ENCODE data around the gene DUOX1. TPM values are rescaled to one million over a fixed set of nuclear protein-coding genes. Genes with fewer than 3 reads are reported as not detected.

Gene DUOX1
- total RNA-seq, 2 donors from 2014 or later = 0.45 to 0.96 TPM

- Histone ChIP-seq H3K9ac (ENCODE audit: low read depth in 2 of 2, low read length in 2 of 2) (no peak overlapping the region), H3K9me3 (no peaks in the 10 kb centered on the region), H3K27ac (no peak overlapping the region), H3K4me1 (no peaks in the 10 kb centered on the region), H3K4me3 (no peak overlapping the region), H3K27me3 (no peaks in the 10 kb centered on the region), H3K36me3 (no peaks in the 10 kb centered on the region)
- intact Hi-C loops (cut with DNase I) = no loop called here
- no peak for DNase-seq
- TF ChIP-seq, protein P1, sequence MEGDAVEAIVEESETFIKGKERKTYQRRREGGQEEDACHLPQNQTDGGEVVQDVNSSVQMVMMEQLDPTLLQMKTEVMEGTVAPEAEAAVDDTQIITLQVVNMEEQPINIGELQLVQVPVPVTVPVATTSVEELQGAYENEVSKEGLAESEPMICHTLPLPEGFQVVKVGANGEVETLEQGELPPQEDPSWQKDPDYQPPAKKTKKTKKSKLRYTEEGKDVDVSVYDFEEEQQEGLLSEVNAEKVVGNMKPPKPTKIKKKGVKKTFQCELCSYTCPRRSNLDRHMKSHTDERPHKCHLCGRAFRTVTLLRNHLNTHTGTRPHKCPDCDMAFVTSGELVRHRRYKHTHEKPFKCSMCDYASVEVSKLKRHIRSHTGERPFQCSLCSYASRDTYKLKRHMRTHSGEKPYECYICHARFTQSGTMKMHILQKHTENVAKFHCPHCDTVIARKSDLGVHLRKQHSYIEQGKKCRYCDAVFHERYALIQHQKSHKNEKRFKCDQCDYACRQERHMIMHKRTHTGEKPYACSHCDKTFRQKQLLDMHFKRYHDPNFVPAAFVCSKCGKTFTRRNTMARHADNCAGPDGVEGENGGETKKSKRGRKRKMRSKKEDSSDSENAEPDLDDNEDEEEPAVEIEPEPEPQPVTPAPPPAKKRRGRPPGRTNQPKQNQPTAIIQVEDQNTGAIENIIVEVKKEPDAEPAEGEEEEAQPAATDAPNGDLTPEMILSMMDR (IDR thresholded peaks at IDR 0.05) = no peak
These were observed 14.2 kb downstream of the DUOX1 start for GRCh38 chr15:45143946-45144345.

- intact Hi-C loops (cut with DNase I) = no loop called here
- H3K4me3 ChIP-seq = no peak overlapping the region
- H3K27ac ChIP-seq = no peak overlapping the region
- H3K4me1 ChIP-seq = no peaks in the 10 kb centered on the region
- no peak overlapping the region for H3K9ac ChIP-seq (ENCODE audit: low read depth in 2 of 2, low read length in 2 of 2)
- DNase-seq = no peak
- TF ChIP-seq, protein P1 (IDR thresholded peaks at IDR 0.05) = no peak
- no peaks in the 10 kb centered on the region for H3K9me3 ChIP-seq
- no peaks in the 10 kb centered on the region for H3K27me3 ChIP-seq
- H3K36me3 ChIP-seq = no peaks in the 10 kb centered on the region
These were observed 15.0 kb downstream of the DUOX1 start for GRCh38 chr15:45144775-45145174.

- no peaks in the 10 kb centered on the region for H3K27me3 ChIP-seq
- no peaks in the 10 kb centered on the region for H3K4me1 ChIP-seq
- no peaks in the 10 kb centered on the region for H3K9me3 ChIP-seq
- H3K4me3 ChIP-seq = no peak overlapping the region
- no peaks in the 10 kb centered on the region for H3K36me3 ChIP-seq
- TF ChIP-seq, protein P1 (IDR thresholded peaks at IDR 0.05) = no peak
- DNase-seq = no peak
- H3K27ac ChIP-seq = no peak overlapping the region
- no peak overlapping the region for H3K9ac ChIP-seq (ENCODE audit: low read depth in 2 of 2, low read length in 2 of 2)
- intact Hi-C loops (cut with DNase I) = no loop called here
These were observed 16.6 kb downstream of the DUOX1 start for GRCh38 chr15:45146405-45146804.

- Histone ChIP-seq H3K4me1 (no peaks in the 10 kb centered on the region), H3K4me3 (no peak overlapping the region), H3K9ac (ENCODE audit: low read depth in 2 of 2, low read length in 2 of 2) (no peak overlapping the region), H3K9me3 (no peaks in the 10 kb centered on the region), H3K27me3 (no peaks in the 10 kb centered on the region), H3K36me3 (no peaks in the 10 kb centered on the region), H3K27ac (no peak overlapping the region)
- DNase-seq = no peak
- intact Hi-C loops (cut with DNase I) = no loop called here
- TF ChIP-seq, protein P1 (IDR thresholded peaks at IDR 0.05) = no peak
These were observed 17.8 kb downstream of the DUOX1 start for GRCh38 chr15:45147606-45148005.

DNA sequence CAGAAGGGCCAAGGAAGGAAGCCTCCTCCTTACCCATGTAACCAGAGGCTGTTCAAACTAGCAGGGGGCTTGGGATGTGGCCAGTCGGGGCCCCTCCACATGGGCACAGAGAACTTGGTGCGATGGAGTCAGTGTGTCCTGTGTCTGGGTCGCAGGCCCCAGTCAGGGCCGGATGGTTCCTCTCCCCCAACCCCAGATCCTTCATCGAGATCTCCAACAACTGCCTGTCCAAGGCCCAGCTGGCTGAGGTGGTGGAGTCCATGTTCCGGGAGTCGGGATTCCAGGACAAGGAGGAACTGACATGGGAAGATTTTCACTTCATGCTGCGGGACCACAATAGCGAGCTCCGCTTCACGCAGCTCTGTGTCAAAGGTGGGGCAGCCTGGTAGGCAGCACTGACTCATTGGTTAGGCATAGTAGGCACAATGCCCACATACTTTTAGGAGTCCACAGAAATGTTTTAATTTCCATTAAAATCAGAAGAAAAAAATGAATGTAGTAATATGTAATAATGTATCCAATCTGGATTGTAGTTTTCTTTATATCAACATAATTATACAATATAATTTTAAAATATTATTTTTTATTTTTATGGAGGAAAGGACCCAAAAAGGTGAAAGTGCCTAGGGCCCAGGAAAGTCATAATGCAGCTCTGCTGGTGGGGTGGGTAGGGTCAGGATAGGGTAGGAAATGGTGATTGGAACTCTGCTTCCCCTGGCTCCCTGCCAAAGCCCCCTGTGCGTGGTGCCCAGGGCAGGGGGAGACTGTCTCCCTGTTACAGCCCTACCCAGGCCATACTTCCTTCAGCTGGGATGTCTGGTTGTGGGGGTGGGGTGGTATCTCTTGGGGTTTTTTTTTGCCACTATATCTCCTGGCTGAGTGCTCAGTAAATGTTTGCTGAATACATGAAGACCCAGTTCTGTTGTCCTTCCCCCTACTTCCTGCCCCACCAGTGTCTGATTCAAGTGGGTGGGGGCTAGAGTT lies 18.6 kb downstream of the DUOX1 start:
- H3K9me3 ChIP-seq = no peaks in the 10 kb centered on the region
- no peaks in the 10 kb centered on the region for H3K27me3 ChIP-seq
- no peak overlapping the region for H3K27ac ChIP-seq
- H3K4me3 ChIP-seq = no peak overlapping the region
- no peak for DNase-seq
- no peaks in the 10 kb centered on the region for H3K4me1 ChIP-seq
- TF ChIP-seq, protein P1 (IDR thresholded peaks at IDR 0.05) = no peak
- H3K36me3 ChIP-seq = no peaks in the 10 kb centered on the region
- H3K9ac ChIP-seq (ENCODE audit: low read depth in 2 of 2, low read length in 2 of 2) = no peak overlapping the region
- intact Hi-C loops (cut with DNase I) = no loop called here
